GM23338 (cell line): ENCODE measurements around the gene SMG7. TPM values are rescaled to one million over a fixed set of nuclear protein-coding genes. Genes with fewer than 3 reads are reported as not detected.

Experiments used
- ATAC-seq: fragments of 200-7000 bp; cut with Tn5 transposase; 3 replicates; pipeline ENCODE4 v1.9.1; 2020
- DNase-seq: peaks from one replicate; pipeline ENCODE4 v3.0.0-alpha.2; 2015; ENCODE audit warnings: low spot score
- H2AFZ ChIP-seq: fragments of 200-600 bp; sonication (generic); 2 replicates; pipeline ENCODE4 v1.8.0; 2016; ENCODE audit warnings: antibody characterized with exemption, mild to moderate bottlenecking, moderate library complexity
- H3F3A ChIP-seq: fragments of 200-600 bp; sonication (generic); replicated peaks from 2 replicates; pipeline ENCODE4 v1.8.0; 2017; ENCODE audit warnings: antibody characterized with exemption, mixed run types, low read depth
- H3K27ac ChIP-seq: fragments of 200-600 bp; sonication (generic); 2 replicates; pipeline ENCODE4 v1.6.1; 2016; ENCODE audit warnings: low read depth
- H3K27me3 ChIP-seq: fragments of 200-600 bp; sonication (generic); 2 replicates; pipeline ENCODE4 v1.8.0; 2016; ENCODE audit warnings: mild to moderate bottlenecking, mixed run types, moderate library complexity; ENCODE audit not compliant: insufficient read depth
- H3K36me3 ChIP-seq: fragments of 200-600 bp; sonication (generic); 2 replicates; pipeline ENCODE4 v1.8.0; 2016; ENCODE audit warnings: mild to moderate bottlenecking; ENCODE audit not compliant: insufficient read depth
- H3K4me1 ChIP-seq: fragments of 200-600 bp; sonication (generic); 2 replicates; pipeline ENCODE4 v1.8.0; 2016; ENCODE audit warnings: mild to moderate bottlenecking, moderate library complexity; ENCODE audit not compliant: insufficient read depth
- H3K4me2 ChIP-seq: fragments of 200-600 bp; sonication (generic); 2 replicates; pipeline ENCODE4 v1.7.1; 2017; ENCODE audit warnings: mixed run types
- H3K4me3 ChIP-seq: fragments of 200-600 bp; sonication (generic); 2 replicates; pipeline ENCODE4 v1.6.1; 2016; ENCODE audit warnings: mixed run types
- H3K79me2 ChIP-seq: fragments of 200-600 bp; sonication (generic); replicated peaks from 2 replicates; pipeline ENCODE4 v1.8.0; 2017; ENCODE audit warnings: mild to moderate bottlenecking; ENCODE audit not compliant: insufficient read depth
- H3K9me2 ChIP-seq: fragments of 200-600 bp; sonication (generic); 2 replicates; pipeline ENCODE4 v1.8.0; 2017; ENCODE audit not compliant: insufficient read depth
- H4K20me1 ChIP-seq: fragments of 200-600 bp; sonication (generic); replicated peaks from 2 replicates; pipeline ENCODE4 v1.8.0; 2017; ENCODE audit warnings: mild to moderate bottlenecking; ENCODE audit not compliant: insufficient read depth
- H3K27ac Mint-ChIP-seq: 2 replicates; pipeline ENCODE4 v1.8.0; 2020; ENCODE audit warnings: inconsistent platforms, mild to moderate bottlenecking, moderate library complexity, mixed read lengths
- H3K27me3 Mint-ChIP-seq: 3 replicates; pipeline ENCODE4 v1.8.0; 2022; ENCODE audit warnings: low read depth, mild to moderate bottlenecking, moderate library complexity, mixed read lengths, inconsistent platforms; ENCODE audit not compliant: insufficient read depth, poor library complexity
- H3K36me3 Mint-ChIP-seq: 3 replicates; pipeline ENCODE4 v1.8.0; 2021; ENCODE audit warnings: low read depth, mild to moderate bottlenecking, inconsistent platforms, moderate library complexity, mixed read lengths
- H3K4me1 Mint-ChIP-seq: 3 replicates; pipeline ENCODE4 v1.8.0; 2020; ENCODE audit warnings: mild to moderate bottlenecking, inconsistent platforms, mixed read lengths
- H3K4me3 Mint-ChIP-seq: 3 replicates; pipeline ENCODE4 v1.8.0; 2021; ENCODE audit warnings: moderate library complexity, mild to moderate bottlenecking, inconsistent platforms, mixed read lengths
- H3K9me3 Mint-ChIP-seq: 3 replicates; pipeline ENCODE4 v1.8.0; 2020; ENCODE audit warnings: moderate library complexity, mild to moderate bottlenecking, inconsistent platforms, mixed read lengths
- EZH2phosphoT487 ChIP-seq: fragments of 200-600 bp; sonication (generic); IDR thresholded peaks from one replicate; pipeline ENCODE4 v1.8.1; 2018; ENCODE audit warnings: antibody characterized with exemption; ENCODE audit not compliant: unreplicated experiment
- NANOG ChIP-seq: IDR thresholded peaks from 2 replicates; pipeline ENCODE4 v1.6.1; 2016; ENCODE audit warnings: antibody characterized with exemption, borderline replicate concordance
- STAT1 ChIP-seq: IDR thresholded peaks from one replicate; pipeline ENCODE4 v1.6.1; 2016; ENCODE audit warnings: antibody characterized with exemption; ENCODE audit not compliant: unreplicated experiment
- ZNF331 ChIP-seq: fragments of 250-450 bp; sonication (Bioruptor Pico); IDR thresholded peaks from 2 replicates; pipeline ENCODE4 v1.5.0; 2020; ENCODE audit warnings: low read depth, mild to moderate bottlenecking, moderate library complexity
- polyA plus RNA-seq: library from polyadenylated mRNA; unstranded; fragments of >200 nt; fragmentation: Nextera tagmentation; extraction: Ambion mirVana; gene quantifications from 2 replicates; pipeline ENCODE4 v1.2.1, GENCODE V29; 2016
- total RNA-seq: library from RNA; depleted of rRNA; stranded (reverse); fragments of >200 nt; shearing (Covaris generic); gene quantifications from 2 replicates; pipeline ENCODE4 v1.2.3, GENCODE V29; 2014
- TF ChIP-seq, protein P1 (sequence below): fragments of 250-450 bp; sonication (Bioruptor Pico); IDR thresholded peaks from 2 replicates; pipeline ENCODE4 v1.5.0; 2020; ENCODE audit warnings: mild to moderate bottlenecking, moderate library complexity
- TF ChIP-seq, protein P2 (sequence below), 2 experiments: fragments of 200-600 bp in 1 of 2; sonication (generic) in 1 of 2; conservative IDR thresholded peaks; 2 replicates each; pipeline versions ENCODE4 v1.5.1 to v1.6.1; 2016 to 2017; ENCODE audit warnings: antibody characterized with exemption in 2 of 2, low read depth in 2 of 2, mild to moderate bottlenecking in 2 of 2, moderate library complexity in 1 of 2
- TF ChIP-seq, protein P3 (sequence below): IDR thresholded peaks from one replicate; pipeline ENCODE4 v1.6.1; 2018; ENCODE audit warnings: antibody characterized with exemption; ENCODE audit not compliant: unreplicated experiment

SMG7 gene
- total and polyA plus RNA-seq, 2 experiments from 2014 or later: 33.0 to 79.4 TPM

DNA sequence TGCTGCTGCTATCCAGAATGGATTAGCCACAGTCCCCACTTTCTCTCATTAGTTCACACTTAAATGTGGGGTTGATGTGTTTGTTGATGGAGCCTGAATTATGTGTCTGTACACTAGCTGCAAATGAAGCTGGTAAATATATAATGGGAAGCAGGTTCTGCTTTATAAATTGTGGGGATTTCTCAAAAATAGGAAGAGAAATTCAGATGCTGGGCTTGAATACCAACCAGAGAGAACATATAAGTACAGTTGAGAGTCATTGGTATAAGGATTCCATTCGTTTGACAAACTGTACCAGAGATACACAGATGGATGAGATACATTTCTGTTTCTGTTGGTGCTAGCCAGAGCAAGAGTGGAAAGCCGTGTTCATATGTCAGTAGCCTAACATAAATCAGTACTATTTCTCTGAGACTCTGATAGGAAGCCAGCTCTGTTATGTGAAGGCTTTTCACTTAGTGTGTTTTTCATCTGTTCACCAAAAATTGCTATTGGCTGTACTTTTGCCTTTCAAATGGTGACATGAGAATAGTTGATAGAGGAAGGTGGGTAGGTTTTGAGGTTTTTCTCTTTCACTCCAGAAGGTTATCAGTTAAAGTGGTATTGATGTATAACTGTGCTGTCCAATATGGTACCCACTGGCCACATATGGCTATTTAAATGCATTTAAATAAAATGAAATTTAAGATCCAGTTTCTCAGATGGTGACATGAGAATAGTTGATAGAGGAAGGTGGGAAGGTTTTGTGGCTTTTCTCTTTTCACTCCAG is 15.6 kb downstream of the SMG7 start (continued):
- TF ChIP-seq, protein P1, sequence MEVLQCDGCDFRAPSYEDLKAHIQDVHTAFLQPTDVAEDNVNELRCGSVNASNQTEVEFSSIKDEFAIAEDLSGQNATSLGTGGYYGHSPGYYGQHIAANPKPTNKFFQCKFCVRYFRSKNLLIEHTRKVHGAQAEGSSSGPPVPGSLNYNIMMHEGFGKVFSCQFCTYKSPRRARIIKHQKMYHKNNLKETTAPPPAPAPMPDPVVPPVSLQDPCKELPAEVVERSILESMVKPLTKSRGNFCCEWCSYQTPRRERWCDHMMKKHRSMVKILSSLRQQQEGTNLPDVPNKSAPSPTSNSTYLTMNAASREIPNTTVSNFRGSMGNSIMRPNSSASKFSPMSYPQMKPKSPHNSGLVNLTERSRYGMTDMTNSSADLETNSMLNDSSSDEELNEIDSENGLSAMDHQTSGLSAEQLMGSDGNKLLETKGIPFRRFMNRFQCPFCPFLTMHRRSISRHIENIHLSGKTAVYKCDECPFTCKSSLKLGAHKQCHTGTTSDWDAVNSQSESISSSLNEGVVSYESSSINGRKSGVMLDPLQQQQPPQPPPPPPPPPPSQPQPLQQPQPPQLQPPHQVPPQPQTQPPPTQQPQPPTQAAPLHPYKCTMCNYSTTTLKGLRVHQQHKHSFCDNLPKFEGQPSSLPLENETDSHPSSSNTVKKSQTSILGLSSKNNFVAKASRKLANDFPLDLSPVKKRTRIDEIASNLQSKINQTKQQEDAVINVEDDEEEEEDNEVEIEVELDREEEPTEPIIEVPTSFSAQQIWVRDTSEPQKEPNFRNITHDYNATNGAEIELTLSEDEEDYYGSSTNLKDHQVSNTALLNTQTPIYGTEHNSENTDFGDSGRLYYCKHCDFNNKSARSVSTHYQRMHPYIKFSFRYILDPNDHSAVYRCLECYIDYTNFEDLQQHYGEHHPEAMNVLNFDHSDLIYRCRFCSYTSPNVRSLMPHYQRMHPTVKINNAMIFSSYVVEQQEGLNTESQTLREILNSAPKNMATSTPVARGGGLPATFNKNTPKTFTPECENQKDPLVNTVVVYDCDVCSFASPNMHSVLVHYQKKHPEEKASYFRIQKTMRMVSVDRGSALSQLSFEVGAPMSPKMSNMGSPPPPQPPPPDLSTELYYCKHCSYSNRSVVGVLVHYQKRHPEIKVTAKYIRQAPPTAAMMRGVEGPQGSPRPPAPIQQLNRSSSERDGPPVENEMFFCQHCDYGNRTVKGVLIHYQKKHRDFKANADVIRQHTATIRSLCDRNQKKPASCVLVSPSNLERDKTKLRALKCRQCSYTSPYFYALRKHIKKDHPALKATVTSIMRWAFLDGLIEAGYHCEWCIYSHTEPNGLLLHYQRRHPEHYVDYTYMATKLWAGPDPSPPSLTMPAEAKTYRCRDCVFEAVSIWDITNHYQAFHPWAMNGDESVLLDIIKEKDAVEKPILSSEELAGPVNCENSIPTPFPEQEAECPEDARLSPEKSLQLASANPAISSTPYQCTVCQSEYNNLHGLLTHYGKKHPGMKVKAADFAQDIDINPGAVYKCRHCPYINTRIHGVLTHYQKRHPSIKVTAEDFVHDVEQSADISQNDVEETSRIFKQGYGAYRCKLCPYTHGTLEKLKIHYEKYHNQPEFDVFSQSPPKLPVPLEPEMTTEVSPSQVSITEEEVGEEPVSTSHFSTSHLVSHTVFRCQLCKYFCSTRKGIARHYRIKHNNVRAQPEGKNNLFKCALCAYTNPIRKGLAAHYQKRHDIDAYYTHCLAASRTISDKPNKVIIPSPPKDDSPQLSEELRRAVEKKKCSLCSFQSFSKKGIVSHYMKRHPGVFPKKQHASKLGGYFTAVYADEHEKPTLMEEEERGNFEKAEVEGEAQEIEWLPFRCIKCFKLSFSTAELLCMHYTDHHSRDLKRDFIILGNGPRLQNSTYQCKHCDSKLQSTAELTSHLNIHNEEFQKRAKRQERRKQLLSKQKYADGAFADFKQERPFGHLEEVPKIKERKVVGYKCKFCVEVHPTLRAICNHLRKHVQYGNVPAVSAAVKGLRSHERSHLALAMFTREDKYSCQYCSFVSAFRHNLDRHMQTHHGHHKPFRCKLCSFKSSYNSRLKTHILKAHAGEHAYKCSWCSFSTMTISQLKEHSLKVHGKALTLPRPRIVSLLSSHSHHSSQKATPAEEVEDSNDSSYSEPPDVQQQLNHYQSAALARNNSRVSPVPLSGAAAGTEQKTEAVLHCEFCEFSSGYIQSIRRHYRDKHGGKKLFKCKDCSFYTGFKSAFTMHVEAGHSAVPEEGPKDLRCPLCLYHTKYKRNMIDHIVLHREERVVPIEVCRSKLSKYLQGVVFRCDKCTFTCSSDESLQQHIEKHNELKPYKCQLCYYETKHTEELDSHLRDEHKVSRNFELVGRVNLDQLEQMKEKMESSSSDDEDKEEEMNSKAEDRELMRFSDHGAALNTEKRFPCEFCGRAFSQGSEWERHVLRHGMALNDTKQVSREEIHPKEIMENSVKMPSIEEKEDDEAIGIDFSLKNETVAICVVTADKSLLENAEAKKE (CRISPR knock-in tag): no peak
- no peak for TF ChIP-seq EZH2phosphoT487
- no peak for TF ChIP-seq ZNF331
- no peak for TF ChIP-seq STAT1

DNA sequence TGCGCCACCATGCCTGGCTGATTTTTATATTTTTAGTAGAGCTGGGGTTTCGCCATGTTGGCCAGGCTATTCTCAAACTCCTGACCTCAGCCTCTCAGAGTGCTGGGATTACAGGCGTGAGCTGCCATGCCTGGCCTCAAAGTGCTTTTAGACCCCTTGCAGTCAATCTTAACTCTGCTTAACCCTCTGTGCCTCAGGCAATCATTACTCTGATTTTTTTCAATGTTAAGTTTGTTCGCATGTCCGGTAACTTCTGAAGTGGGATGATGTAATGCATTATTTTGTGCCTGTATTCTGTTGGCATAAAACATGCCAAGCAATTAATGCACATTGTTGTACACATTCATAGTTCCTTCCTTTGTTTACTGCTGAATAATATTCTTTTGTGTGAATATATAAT is 18.6 kb downstream of the SMG7 start:
- no peaks in the 10 kb centered on the region for H3K4me1 Mint-ChIP-seq
- TF ChIP-seq, protein P2, sequence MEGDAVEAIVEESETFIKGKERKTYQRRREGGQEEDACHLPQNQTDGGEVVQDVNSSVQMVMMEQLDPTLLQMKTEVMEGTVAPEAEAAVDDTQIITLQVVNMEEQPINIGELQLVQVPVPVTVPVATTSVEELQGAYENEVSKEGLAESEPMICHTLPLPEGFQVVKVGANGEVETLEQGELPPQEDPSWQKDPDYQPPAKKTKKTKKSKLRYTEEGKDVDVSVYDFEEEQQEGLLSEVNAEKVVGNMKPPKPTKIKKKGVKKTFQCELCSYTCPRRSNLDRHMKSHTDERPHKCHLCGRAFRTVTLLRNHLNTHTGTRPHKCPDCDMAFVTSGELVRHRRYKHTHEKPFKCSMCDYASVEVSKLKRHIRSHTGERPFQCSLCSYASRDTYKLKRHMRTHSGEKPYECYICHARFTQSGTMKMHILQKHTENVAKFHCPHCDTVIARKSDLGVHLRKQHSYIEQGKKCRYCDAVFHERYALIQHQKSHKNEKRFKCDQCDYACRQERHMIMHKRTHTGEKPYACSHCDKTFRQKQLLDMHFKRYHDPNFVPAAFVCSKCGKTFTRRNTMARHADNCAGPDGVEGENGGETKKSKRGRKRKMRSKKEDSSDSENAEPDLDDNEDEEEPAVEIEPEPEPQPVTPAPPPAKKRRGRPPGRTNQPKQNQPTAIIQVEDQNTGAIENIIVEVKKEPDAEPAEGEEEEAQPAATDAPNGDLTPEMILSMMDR (conservative IDR thresholded peaks at IDR 0.05; ENCODE audit: low read depth in 2 of 2): no peak
- TF ChIP-seq, protein P3, sequence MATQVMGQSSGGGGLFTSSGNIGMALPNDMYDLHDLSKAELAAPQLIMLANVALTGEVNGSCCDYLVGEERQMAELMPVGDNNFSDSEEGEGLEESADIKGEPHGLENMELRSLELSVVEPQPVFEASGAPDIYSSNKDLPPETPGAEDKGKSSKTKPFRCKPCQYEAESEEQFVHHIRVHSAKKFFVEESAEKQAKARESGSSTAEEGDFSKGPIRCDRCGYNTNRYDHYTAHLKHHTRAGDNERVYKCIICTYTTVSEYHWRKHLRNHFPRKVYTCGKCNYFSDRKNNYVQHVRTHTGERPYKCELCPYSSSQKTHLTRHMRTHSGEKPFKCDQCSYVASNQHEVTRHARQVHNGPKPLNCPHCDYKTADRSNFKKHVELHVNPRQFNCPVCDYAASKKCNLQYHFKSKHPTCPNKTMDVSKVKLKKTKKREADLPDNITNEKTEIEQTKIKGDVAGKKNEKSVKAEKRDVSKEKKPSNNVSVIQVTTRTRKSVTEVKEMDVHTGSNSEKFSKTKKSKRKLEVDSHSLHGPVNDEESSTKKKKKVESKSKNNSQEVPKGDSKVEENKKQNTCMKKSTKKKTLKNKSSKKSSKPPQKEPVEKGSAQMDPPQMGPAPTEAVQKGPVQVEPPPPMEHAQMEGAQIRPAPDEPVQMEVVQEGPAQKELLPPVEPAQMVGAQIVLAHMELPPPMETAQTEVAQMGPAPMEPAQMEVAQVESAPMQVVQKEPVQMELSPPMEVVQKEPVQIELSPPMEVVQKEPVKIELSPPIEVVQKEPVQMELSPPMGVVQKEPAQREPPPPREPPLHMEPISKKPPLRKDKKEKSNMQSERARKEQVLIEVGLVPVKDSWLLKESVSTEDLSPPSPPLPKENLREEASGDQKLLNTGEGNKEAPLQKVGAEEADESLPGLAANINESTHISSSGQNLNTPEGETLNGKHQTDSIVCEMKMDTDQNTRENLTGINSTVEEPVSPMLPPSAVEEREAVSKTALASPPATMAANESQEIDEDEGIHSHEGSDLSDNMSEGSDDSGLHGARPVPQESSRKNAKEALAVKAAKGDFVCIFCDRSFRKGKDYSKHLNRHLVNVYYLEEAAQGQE: no peak
- no peak for TF ChIP-seq NANOG

More for the DNA sequence above, 18.6 kb downstream of the SMG7 start:
- Histone ChIP-seq H3K4me1 (no peaks in the 10 kb centered on the region), H3K9me2 (no peaks in the 10 kb centered on the region), H3F3A (no peaks in the 10 kb centered on the region), H4K20me1 (peaks cover 27% of the 10 kb centered on the region), H3K4me3 (no peak overlapping the region), H3K4me2 (no peak overlapping the region), H2AFZ (no peak overlapping the region), H3K27ac (no peak overlapping the region), H3K79me2 (peaks cover 100% of the 10 kb centered on the region), H3K27me3 (no peaks in the 10 kb centered on the region), H3K36me3 (no peaks in the 10 kb centered on the region)
- 0 out of 3 replicates have a peak, but pooled peaks cover 3% of the 10 kb centered on the region for H3K36me3 Mint-ChIP-seq
- DNase-seq: no peak
- ATAC-seq: no peak
- H3K27me3 Mint-ChIP-seq: peaks cover 2% of the 10 kb centered on the region
- H3K4me3 Mint-ChIP-seq: no peak overlapping the region
- H3K27ac Mint-ChIP-seq: no peak overlapping the region
- no peaks in the 10 kb centered on the region for H3K9me3 Mint-ChIP-seq
